ENCODE measurements around the gene CHKB. TPM values are rescaled to one million over a fixed set of nuclear protein-coding genes. Genes with fewer than 3 reads are reported as not detected.
A peak's percentile ranks its signal among the peaks of the same experiment; 100 is the strongest.
"Not testable (repeated sequence)": the region's sequence is repeated elsewhere in the genome, so short reads cannot be mapped to it uniquely, and the experiment has no call there.

Gene CHKB
- total RNA-seq, 1 experiment from 2014 or later = 55.1 TPM

DNA sequence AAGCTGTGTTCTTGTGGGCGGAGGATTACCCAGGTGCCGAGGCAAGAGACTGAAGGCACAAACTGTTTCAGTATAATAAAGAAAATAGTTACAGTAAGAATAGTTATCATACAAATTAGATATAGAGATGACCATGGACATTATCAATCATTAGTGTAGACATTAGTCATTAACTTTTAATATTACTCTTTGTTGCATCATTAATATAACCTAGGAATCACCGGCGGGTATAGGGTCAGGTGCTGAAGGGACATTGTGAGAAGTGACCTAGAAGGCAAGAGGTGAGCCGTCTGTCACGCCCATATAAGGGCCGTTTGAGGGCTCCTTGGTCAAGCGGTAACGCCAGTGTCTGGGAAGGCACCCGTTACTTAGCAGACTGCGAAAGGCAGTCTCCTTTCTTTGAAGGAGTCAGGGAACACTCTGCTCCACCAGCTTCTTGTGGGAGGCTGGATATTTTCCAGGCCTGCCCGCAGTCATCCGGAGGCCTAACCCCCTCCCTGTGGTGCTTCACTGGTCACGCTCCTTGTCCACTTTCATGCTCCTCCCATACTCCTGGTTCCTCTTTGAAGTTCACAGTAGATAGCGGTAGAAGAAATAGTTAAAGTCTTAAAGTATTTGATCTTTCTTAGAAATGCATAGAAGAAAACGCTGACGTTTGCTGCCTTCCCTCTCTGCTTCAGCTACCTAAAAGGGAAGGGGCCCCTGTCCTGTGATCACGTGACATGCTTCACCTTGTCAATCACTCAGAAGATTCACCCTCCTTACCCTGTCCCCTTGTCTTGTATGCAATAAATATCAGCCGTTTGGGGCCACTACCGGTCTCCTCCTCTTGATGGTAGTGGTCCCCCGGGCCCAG is 48.6 kb downstream of the CHKB start:
- CTCF ChIA-PET; H3K27ac ChIP-seq (ENCODE audit: low read depth, low read length); ATAC-seq; RAD21 ChIA-PET (ENCODE audit: low non-redundant PET in 1 of 2, low total read pairs in 2 of 2, uncharacterized antibody in 2 of 2, unreplicated experiment in 2 of 2); H3K4me2 ChIP-seq (ENCODE audit: low read length); H3K4me3 ChIP-seq (replicated peaks in 1 of 2; ENCODE audit: low read depth in 1 of 2, low read length in 2 of 2); DNase-seq (ENCODE audit: low read depth, low spot score); H3K36me3 ChIP-seq (ENCODE audit: control insufficient read depth in 1 of 2, insufficient read depth in 2 of 2, low read length in 2 of 2); H3K9me3 ChIP-seq (ENCODE audit: control insufficient read depth in 1 of 2, insufficient read depth in 1 of 2, low read depth in 1 of 2, low read length in 2 of 2); BruUV-seq (replicated peaks); H3K79me2 ChIP-seq (ENCODE audit: insufficient read depth, low read length); H3K27me3 ChIP-seq (ENCODE audit: insufficient read depth, low read length); H4K20me1 ChIP-seq (ENCODE audit: insufficient read depth); H2AFZ ChIP-seq (ENCODE audit: low read depth, low read length, poor library complexity, severe bottlenecking); H3K9me2 ChIP-seq (ENCODE audit: insufficient read depth); H3K9ac ChIP-seq (ENCODE audit: low read length): not testable (repeated sequence)
- H3K4me1 ChIP-seq (ENCODE audit: control insufficient read depth in 1 of 2, insufficient read depth in 2 of 2, low read length in 2 of 2) = peaks cover 3 to 41% of the 10 kb centered on the region in 2 experiments; a peak in 3 of 4 replicates
- intact Hi-C loops (cut with micrococcal nuclease) = loop anchor here (5.0 kb wide), 1 partner anchor 88 kb away; no protein-coding TSS in a partner anchor
- POLR2A ChIA-PET = interaction anchor here (2.3 kb wide), 1 partner anchor 11 kb away, joined by 7 read pairs; the partner anchor contains the start of gene KLHDC7B

DNA sequence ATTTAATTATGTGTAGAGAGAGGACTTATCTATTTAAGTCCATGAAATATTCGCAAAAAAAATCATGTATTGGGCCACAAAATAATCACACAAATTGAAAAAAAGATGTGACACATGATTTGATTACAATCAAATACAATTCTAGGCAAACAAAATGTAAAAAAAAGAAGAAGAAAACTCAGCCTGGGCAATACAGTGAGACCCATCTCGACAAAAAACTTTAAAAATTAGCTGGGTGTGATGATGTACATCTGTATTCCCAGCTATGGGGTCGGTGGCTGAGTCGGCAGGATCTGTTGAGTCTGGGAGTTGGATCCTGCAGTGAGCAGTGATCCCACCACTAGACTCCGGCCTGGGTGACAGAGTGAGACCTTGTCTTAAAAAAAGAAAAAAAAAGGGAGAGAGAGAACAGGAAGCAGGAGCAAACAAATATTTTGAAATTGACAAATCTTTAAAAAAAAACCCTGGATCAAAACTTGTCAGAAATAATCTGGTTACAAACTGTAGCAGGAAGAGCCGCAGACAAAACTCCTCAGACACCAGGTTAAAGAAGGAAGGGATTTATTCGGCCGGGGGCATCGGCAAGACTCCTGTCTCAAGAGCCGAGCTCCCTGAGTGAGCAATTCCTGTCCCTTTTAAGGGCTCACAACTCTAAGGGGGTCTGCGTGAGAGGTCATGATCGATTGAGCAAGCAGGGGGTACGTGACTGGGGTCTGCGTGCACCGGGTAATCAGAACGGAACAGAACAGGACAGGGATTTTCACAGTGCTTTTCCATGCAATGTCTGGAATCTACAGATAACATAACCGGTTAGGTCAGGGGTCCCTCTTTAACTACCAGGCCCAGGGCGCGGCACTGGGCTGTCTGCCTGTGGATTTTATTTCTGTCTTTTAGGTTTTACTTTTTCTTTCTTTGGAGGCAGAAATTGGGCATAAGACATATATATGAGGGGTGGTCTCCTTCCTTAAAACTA is 49.5 kb downstream of the CHKB start:
- intact Hi-C loops (cut with micrococcal nuclease) = loop anchor here (5.0 kb wide), 1 partner anchor 89 kb away; no protein-coding TSS in a partner anchor

More for the DNA sequence above, 49.5 kb downstream of the CHKB start:
- TF ChIP-seq, protein P1, sequence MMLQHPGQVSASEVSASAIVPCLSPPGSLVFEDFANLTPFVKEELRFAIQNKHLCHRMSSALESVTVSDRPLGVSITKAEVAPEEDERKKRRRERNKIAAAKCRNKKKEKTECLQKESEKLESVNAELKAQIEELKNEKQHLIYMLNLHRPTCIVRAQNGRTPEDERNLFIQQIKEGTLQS (IDR thresholded peaks at IDR 0.05) = no peak
- TF ChIP-seq ZFX (IDR thresholded peaks at IDR 0.05) = no peak
- TF ChIP-seq, protein P2, sequence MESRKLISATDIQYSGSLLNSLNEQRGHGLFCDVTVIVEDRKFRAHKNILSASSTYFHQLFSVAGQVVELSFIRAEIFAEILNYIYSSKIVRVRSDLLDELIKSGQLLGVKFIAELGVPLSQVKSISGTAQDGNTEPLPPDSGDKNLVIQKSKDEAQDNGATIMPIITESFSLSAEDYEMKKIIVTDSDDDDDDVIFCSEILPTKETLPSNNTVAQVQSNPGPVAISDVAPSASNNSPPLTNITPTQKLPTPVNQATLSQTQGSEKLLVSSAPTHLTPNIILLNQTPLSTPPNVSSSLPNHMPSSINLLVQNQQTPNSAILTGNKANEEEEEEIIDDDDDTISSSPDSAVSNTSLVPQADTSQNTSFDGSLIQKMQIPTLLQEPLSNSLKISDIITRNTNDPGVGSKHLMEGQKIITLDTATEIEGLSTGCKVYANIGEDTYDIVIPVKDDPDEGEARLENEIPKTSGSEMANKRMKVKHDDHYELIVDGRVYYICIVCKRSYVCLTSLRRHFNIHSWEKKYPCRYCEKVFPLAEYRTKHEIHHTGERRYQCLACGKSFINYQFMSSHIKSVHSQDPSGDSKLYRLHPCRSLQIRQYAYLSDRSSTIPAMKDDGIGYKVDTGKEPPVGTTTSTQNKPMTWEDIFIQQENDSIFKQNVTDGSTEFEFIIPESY (IDR thresholded peaks at IDR 0.05; ENCODE audit: extremely low read depth, insufficient replicate concordance, low read length) = no peak
- Histone ChIP-seq H4K20me1 (ENCODE audit: insufficient read depth) (no peaks in the 10 kb centered on the region), H3K27me3 (ENCODE audit: insufficient read depth, low read length) (no peaks in the 10 kb centered on the region), H3K79me2 (ENCODE audit: insufficient read depth, low read length) (peaks cover 5% of the 10 kb centered on the region; the same call in 1 of the 2 replicates), H3K36me3 (ENCODE audit: control insufficient read depth in 1 of 2, insufficient read depth in 2 of 2, low read length in 2 of 2) (no peaks in the 10 kb centered on the region), H3K4me1 (ENCODE audit: control insufficient read depth in 1 of 2, insufficient read depth in 2 of 2, low read length in 2 of 2) (peaks cover 3 to 47% of the 10 kb centered on the region in 2 experiments; a peak in 3 of 4 replicates), H2AFZ (ENCODE audit: low read depth, low read length, poor library complexity, severe bottlenecking) (no peak overlapping the region), H3K27ac (ENCODE audit: low read depth, low read length) (no peak overlapping the region), H3K9me3 (ENCODE audit: control insufficient read depth in 1 of 2, insufficient read depth in 1 of 2, low read depth in 1 of 2, low read length in 2 of 2) (no peaks in the 10 kb centered on the region), H3K9me2 (ENCODE audit: insufficient read depth) (no peaks in the 10 kb centered on the region), H3K4me2 (ENCODE audit: low read length) (peak overlapping the region; percentile 93), H3K4me3 (replicated peaks in 1 of 2; ENCODE audit: low read depth in 1 of 2, low read length in 2 of 2) (peak overlapping the region in 1 of 2 experiments; percentile 92; a peak in 1 of 4 replicates), H3K9ac (ENCODE audit: low read length) (peak overlapping the region; percentile 91; the same call in 1 of the 2 replicates)
- ATAC-seq (no peak), DNase-seq (ENCODE audit: low read depth, low spot score) (no peak)
- CTCF ChIA-PET = no interaction called here
- POLR2A ChIA-PET = no interaction called here
- RAD21 ChIA-PET (ENCODE audit: low non-redundant PET in 1 of 2, low total read pairs in 2 of 2, uncharacterized antibody in 2 of 2, unreplicated experiment in 2 of 2) = no interaction called here
- BruUV-seq (replicated peaks) = no TSS peak
